IMR-90 (cell line): ENCODE results near the gene UQCRC2. TPM values are rescaled to one million over a fixed set of nuclear protein-coding genes. Genes with fewer than 3 reads are reported as not detected.

ENCODE experiments used
- ATAC-seq: fragments of 200-7000 bp; cut with Tn5 transposase; 2 replicates; pipeline ENCODE4 v1.9.1; 2020; ENCODE audit warnings: low read depth, mild to moderate bottlenecking, moderate library complexity
- BruUV-seq: library from RNA; stranded (reverse); fragments of 400-500 nt; replicated peaks from 2 replicates; lab custom pipeline; 2021; lab: Mats Ljungman, UMichigan
- CTCF ChIA-PET: fragments of 300-600 bp; formaldehyde crosslinking; extraction: SDS; loops from one replicate; lab custom pipeline; 2021; ENCODE audit warnings: antibody characterized with exemption; lab: Yijun Ruan, JAX
- POLR2A ChIA-PET: fragments of 300-600 bp; sonication (Branson Sonifier 250); formaldehyde crosslinking; loops from one replicate; lab custom pipeline; 2022; ENCODE audit warnings: antibody characterized with exemption; ENCODE audit not compliant: unreplicated experiment; lab: Charles Lee
- DNase-seq: peaks from one replicate; pipeline ENCODE4 v3.0.0; 2013
- H2AFZ ChIP-seq: replicated peaks from 2 replicates; pipeline ENCODE3; 2013; ENCODE audit warnings: low read length, mild to moderate bottlenecking; ENCODE audit not compliant: poor library complexity
- H2AK5ac ChIP-seq: 2 replicates; pipeline ENCODE4 v1.6.1; 2013; ENCODE audit warnings: low read depth, low read length, inconsistent platforms
- H2AK9ac ChIP-seq: replicated peaks from 2 replicates; pipeline ENCODE3; 2013; ENCODE audit warnings: mild to moderate bottlenecking, low read depth, low read length, moderate library complexity; ENCODE audit not compliant: poor library complexity
- H2BK120ac ChIP-seq: 2 replicates; pipeline ENCODE4 v1.6.1; 2013; ENCODE audit warnings: low read depth, low read length, inconsistent platforms
- H2BK15ac ChIP-seq: 3 replicates; pipeline ENCODE4 v1.6.1; 2013; ENCODE audit warnings: low read depth, low read length, inconsistent platforms
- H2BK20ac ChIP-seq: 2 replicates; pipeline ENCODE4 v1.6.1; 2013; ENCODE audit warnings: low read depth, mild to moderate bottlenecking, inconsistent platforms, low read length, moderate library complexity
- H2BK5ac ChIP-seq: 2 replicates; pipeline ENCODE4 v1.6.1; 2013; ENCODE audit warnings: mild to moderate bottlenecking, low read depth, low read length, inconsistent platforms; ENCODE audit not compliant: poor library complexity, severe bottlenecking
- H3K14ac ChIP-seq: replicated peaks from 2 replicates; pipeline ENCODE4 v1.6.1; 2013; ENCODE audit warnings: low read depth, low read length, inconsistent platforms
- H3K18ac ChIP-seq: 2 replicates; pipeline ENCODE4 v1.6.1; 2013; ENCODE audit warnings: low read depth, low read length, control low read depth
- H3K23ac ChIP-seq: 2 replicates; pipeline ENCODE4 v1.6.1; 2013; ENCODE audit warnings: low read depth, low read length, inconsistent platforms
- H3K27ac ChIP-seq: 2 replicates; pipeline ENCODE4 v1.5.1; 2013; ENCODE audit warnings: mild to moderate bottlenecking, control low read depth, low read length; ENCODE audit not compliant: insufficient read depth
- H3K27me3 ChIP-seq: 2 replicates; pipeline ENCODE4 v1.6.1; 2013; ENCODE audit warnings: low read length; ENCODE audit not compliant: control insufficient read depth, insufficient read depth
- H3K36me3 ChIP-seq: 2 replicates; pipeline ENCODE4 v1.6.1; 2013; ENCODE audit warnings: low read length, mixed read lengths; ENCODE audit not compliant: control insufficient read depth, insufficient read depth
- H3K4ac ChIP-seq: 2 replicates; pipeline ENCODE4 v1.6.1; 2013; ENCODE audit warnings: low read depth, low read length, inconsistent platforms
- H3K4me1 ChIP-seq: 2 replicates; pipeline ENCODE4 v1.6.1; 2013; ENCODE audit warnings: low read length, mixed read lengths; ENCODE audit not compliant: control insufficient read depth, insufficient read depth
- H3K4me2 ChIP-seq: 2 replicates; pipeline ENCODE4 v1.6.1; 2013; ENCODE audit warnings: low read depth, mild to moderate bottlenecking, control low read depth, low read length, moderate library complexity
- H3K4me3 ChIP-seq: 2 replicates; pipeline ENCODE4 v1.5.1; 2013; ENCODE audit warnings: low read depth, mild to moderate bottlenecking, control low read depth, low read length, moderate library complexity; ENCODE audit not compliant: insufficient read depth
- H3K56ac ChIP-seq: 2 replicates; pipeline ENCODE4 v1.6.1; 2013; ENCODE audit warnings: low read length, inconsistent platforms; ENCODE audit not compliant: insufficient read depth; ENCODE audit errors: extremely low read depth
- H3K79me1 ChIP-seq, 2 experiments: 2 replicates each; pipeline ENCODE4 v1.6.1; 2013; ENCODE audit warnings: low read length in 2 of 2, inconsistent platforms in 1 of 2, low read depth in 1 of 2
- H3K9ac ChIP-seq: 2 replicates; pipeline ENCODE4 v1.6.1; 2013; ENCODE audit warnings: low read depth, low read length, control low read depth
- H3K9me1 ChIP-seq: 2 replicates; pipeline ENCODE4 v1.6.1; 2013; ENCODE audit warnings: low read length, inconsistent platforms; ENCODE audit not compliant: insufficient read depth
- H3K9me3 ChIP-seq: 2 replicates; pipeline ENCODE4 v1.6.1; 2013; ENCODE audit warnings: low read length; ENCODE audit not compliant: control insufficient read depth, insufficient read depth
- H4K20me1 ChIP-seq: 2 replicates; pipeline ENCODE4 v1.6.1; 2013; ENCODE audit warnings: low read length, inconsistent platforms; ENCODE audit not compliant: insufficient read depth
- H4K5ac ChIP-seq: 2 replicates; pipeline ENCODE4 v1.6.1; 2013; ENCODE audit warnings: mild to moderate bottlenecking, low read depth, low read length, control low read depth
- H4K8ac ChIP-seq, 2 experiments: 2 replicates each; pipeline ENCODE4 v1.6.1; 2013; ENCODE audit warnings: low read depth in 2 of 2, low read length in 2 of 2, control low read depth in 1 of 2, inconsistent platforms in 1 of 2
- H4K91ac ChIP-seq: 2 replicates; pipeline ENCODE4 v1.6.1; 2013; ENCODE audit warnings: low read depth, low read length, inconsistent platforms; ENCODE audit not compliant: insufficient read depth
- BHLHE40 ChIP-seq: fragments of 150-350 bp; IDR thresholded peaks from 2 replicates; pipeline ENCODE4 v1.6.1; 2016; ENCODE audit warnings: mild to moderate bottlenecking, low read depth, low read length
- MAZ ChIP-seq: IDR thresholded peaks from 2 replicates; pipeline ENCODE4 v1.6.1; 2012; ENCODE audit warnings: low read depth, mild to moderate bottlenecking, low read length, improper control_type of control experiment, moderate library complexity, borderline replicate concordance
- MXI1 ChIP-seq: IDR thresholded peaks from 2 replicates; pipeline ENCODE4 v1.6.1; 2012; ENCODE audit warnings: low read depth, mild to moderate bottlenecking, low read length, moderate library complexity, borderline replicate concordance
- NFE2L2 ChIP-seq: fragments of 150-350 bp; IDR thresholded peaks from 2 replicates; pipeline ENCODE4 v1.6.1; 2016; ENCODE audit warnings: low read depth, mild to moderate bottlenecking, low read length
- POLR2A ChIP-seq: IDR thresholded peaks from 2 replicates; pipeline ENCODE4 v1.6.1; 2012; ENCODE audit warnings: mild to moderate bottlenecking, low read depth, low read length
- RAD21 ChIP-seq: IDR thresholded peaks from 2 replicates; pipeline ENCODE4 v1.6.1; 2012; ENCODE audit warnings: low read length, improper control_type of control experiment
- RCOR1 ChIP-seq: IDR thresholded peaks from 2 replicates; pipeline ENCODE4 v1.6.1; 2012; ENCODE audit warnings: mild to moderate bottlenecking, low read length, improper control_type of control experiment; ENCODE audit not compliant: insufficient replicate concordance
- RFX5 ChIP-seq: IDR thresholded peaks from 2 replicates; pipeline ENCODE4 v1.8.0; 2012; ENCODE audit warnings: low read depth, mild to moderate bottlenecking, low read length, moderate library complexity
- SMC3 ChIP-seq: fragments of 150-350 bp; IDR thresholded peaks from 2 replicates; pipeline ENCODE4 v1.6.1; 2016; ENCODE audit warnings: low read depth, mild to moderate bottlenecking, antibody characterized with exemption, low read length, moderate library complexity
- WGBS, 2 experiments: methylation state at CpG; one replicate each; pipeline versions ENCODE4 v1.1.5 to v1.1.7; 2013; ENCODE audit warnings: missing lambda C conversion rate in 2 of 2; ENCODE audit not compliant: insufficient read length in 1 of 2; ENCODE audit errors: extremely low coverage in 2 of 2; 5-methylcytosine and 5-hydroxymethylcytosine counted together
- dilution Hi-C: fragments of 300-500 bp; cut with HindIII; formaldehyde crosslinking; loops from one replicate; pipeline ENCODE4 v1.14.3; 2018; ENCODE audit warnings: low sequenced_read_pairs; ENCODE audit not compliant: unreplicated experiment
- in situ Hi-C: fragments of 300-500 bp; cut with MboI; formaldehyde crosslinking; loops from 3 replicates; pipeline ENCODE4 v1.14.3; 2019; ENCODE audit warnings: low sequenced_read_pairs, inconsistent platforms, mixed read lengths
- intact Hi-C: fragments of 100-400 bp; cut with micrococcal nuclease; formaldehyde crosslinking; loops from 2 replicates; pipeline ENCODE4 v1.10.0; 2022
- polyA plus RNA-seq, 3 experiments: library from polyadenylated mRNA; depleted of rRNA; stranded (reverse); fragments of >200 nt; gene quantifications; 2 replicates each; pipeline ENCODE4 v1.2.3, GENCODE V29; 2012; ENCODE audit warnings: low replicate concordance in 1 of 3
- total RNA-seq: library from RNA; depleted of rRNA; stranded (reverse); fragments of >200 nt; gene quantifications from 2 replicates; pipeline ENCODE4 v1.2.3, GENCODE V29; 2012
- TF ChIP-seq, protein P1 (sequence below): fragments of 150-350 bp; IDR thresholded peaks from 2 replicates; pipeline ENCODE4 v1.6.1; 2017; ENCODE audit warnings: mild to moderate bottlenecking, antibody characterized with exemption, low read length, low read depth
- TF ChIP-seq, protein P2 (sequence below): fragments of 150-350 bp; IDR thresholded peaks from 2 replicates; pipeline ENCODE4 v1.6.1; 2016; ENCODE audit warnings: low read depth, mild to moderate bottlenecking, low read length, moderate library complexity, borderline replicate concordance

The UQCRC2 gene
- total and polyA plus RNA-seq, 2 of the 4 experiments (the other 2 are of a cell fraction) = 191 to 284 TPM

DNA sequence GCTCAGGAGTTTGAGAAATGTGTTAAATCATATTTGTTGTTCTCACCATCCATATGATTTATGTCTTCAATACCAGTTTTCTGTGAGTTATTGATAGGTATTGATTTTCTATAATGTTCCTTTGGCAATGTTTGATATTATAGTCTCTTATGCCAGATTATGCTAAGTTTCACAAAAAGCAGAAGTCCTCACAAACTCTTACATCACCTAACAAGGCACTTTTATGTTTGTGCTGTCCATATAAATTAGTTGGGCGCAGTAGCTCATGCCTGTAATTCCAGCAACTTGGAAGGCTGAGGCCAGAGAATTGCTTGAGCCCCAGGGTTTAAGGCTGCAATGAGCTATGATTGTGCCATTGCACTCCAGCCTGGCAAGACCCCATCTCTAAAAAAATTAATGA is 12.6 kb upstream of the UQCRC2 start:
- Histone ChIP-seq H3K14ac (no peak overlapping the region), H4K91ac (no peak overlapping the region), H3K4ac (no peak overlapping the region), H3K79me1 (no peaks in the 10 kb centered on the region), H3K23ac (no peak overlapping the region), H3K9me1 (no peaks in the 10 kb centered on the region), H2BK120ac (no peak overlapping the region), H3K56ac (no peak overlapping the region), H3K4me2 (no peak overlapping the region), H3K36me3 (no peaks in the 10 kb centered on the region), H3K18ac (no peak overlapping the region), H2BK15ac (no peak overlapping the region), H4K5ac (no peak overlapping the region), H4K20me1 (no peaks in the 10 kb centered on the region), H3K9ac (no peak overlapping the region), H3K9me3 (no peaks in the 10 kb centered on the region), H2AK9ac (no peak overlapping the region), H3K27me3 (no peaks in the 10 kb centered on the region; the same call in none of the 2 replicates), H2AK5ac (no peak overlapping the region), H3K27ac (no peak overlapping the region), H3K4me3 (no peak overlapping the region), H2BK20ac (no peak overlapping the region), H2AFZ (no peak overlapping the region), H2BK5ac (no peak overlapping the region), H3K4me1 (no peaks in the 10 kb centered on the region), H4K8ac (no peak overlapping the region)
- dilution Hi-C loops = no loop called here
- intact Hi-C loops = no loop called here
- in situ Hi-C loops = no loop called here
- ATAC-seq = no peak
- no CpG with 5 or more reads among the region's 1 CpG for WGBS, 2 experiments
- TF ChIP-seq RAD21 (no peak), MXI1 (no peak), BHLHE40 (no peak), POLR2A (no peak), NFE2L2 (no peak), MAZ (no peak), RCOR1 (no peak), SMC3 (no peak), RFX5 (no peak)
- TF ChIP-seq, protein P1, sequence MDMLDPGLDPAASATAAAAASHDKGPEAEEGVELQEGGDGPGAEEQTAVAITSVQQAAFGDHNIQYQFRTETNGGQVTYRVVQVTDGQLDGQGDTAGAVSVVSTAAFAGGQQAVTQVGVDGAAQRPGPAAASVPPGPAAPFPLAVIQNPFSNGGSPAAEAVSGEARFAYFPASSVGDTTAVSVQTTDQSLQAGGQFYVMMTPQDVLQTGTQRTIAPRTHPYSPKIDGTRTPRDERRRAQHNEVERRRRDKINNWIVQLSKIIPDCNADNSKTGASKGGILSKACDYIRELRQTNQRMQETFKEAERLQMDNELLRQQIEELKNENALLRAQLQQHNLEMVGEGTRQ = no peak
- TF ChIP-seq, protein P2, sequence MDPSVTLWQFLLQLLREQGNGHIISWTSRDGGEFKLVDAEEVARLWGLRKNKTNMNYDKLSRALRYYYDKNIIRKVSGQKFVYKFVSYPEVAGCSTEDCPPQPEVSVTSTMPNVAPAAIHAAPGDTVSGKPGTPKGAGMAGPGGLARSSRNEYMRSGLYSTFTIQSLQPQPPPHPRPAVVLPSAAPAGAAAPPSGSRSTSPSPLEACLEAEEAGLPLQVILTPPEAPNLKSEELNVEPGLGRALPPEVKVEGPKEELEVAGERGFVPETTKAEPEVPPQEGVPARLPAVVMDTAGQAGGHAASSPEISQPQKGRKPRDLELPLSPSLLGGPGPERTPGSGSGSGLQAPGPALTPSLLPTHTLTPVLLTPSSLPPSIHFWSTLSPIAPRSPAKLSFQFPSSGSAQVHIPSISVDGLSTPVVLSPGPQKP = no peak
- CTCF ChIA-PET = no interaction called here
- POLR2A ChIA-PET = no interaction called here
- DNase-seq = no peak
- BruUV-seq = no TSS peak
